Lower leg skin (tissue), 4 donors: Measurements from ENCODE around the gene PYGB. TPM values are rescaled to one million over a fixed set of nuclear protein-coding genes. Genes with fewer than 3 reads are reported as not detected.
"Not testable (repeated sequence)": the region's sequence is repeated elsewhere in the genome, so short reads cannot be mapped to it uniquely, and the experiment has no call there.

ENCODE experiments used
- DNase-seq, 2 donors: peaks; one replicate each; pipeline ENCODE4 v3.0.0-alpha.2; 2019; ENCODE audit warnings: low spot score in 2 of 2
- H3K4me3 ChIP-seq: fragments of 200-600 bp; sonication (generic); 2 replicates; pipeline ENCODE4 v1.5.1; 2017; ENCODE audit warnings: mild to moderate bottlenecking, low read depth; ENCODE audit not compliant: poor library complexity, severe bottlenecking
- POLR2A ChIP-seq, 2 donors: fragments of 450-650 bp; IDR thresholded peaks; one replicate each; pipeline ENCODE4 v1.6.1; 2016 to 2017; ENCODE audit warnings: antibody characterized with exemption in 2 of 2, mild to moderate bottlenecking in 1 of 2, moderate library complexity in 1 of 2
- WGBS, 2 donors: methylation state at CpG; one replicate each; pipeline ENCODE4 v1.1.5; 2018; 5-methylcytosine and 5-hydroxymethylcytosine counted together
- intact Hi-C: fragments of 100-400 bp; cut with DNase I; formaldehyde crosslinking; loops from one replicate; pipeline ENCODE4 v1.15.0; 2023; ENCODE audit warnings: low total_unique reads
- total RNA-seq, 4 donors: library from RNA; depleted of rRNA; stranded (reverse); fragments of >200 nt; gene quantifications; one replicate each; pipeline ENCODE4 v1.1.0, GENCODE V29; 2016
- TF ChIP-seq, protein P1 (sequence below), 3 donors: fragments of 450-650 bp; IDR thresholded peaks; one replicate each; pipeline ENCODE4 v1.5.1; 2016; ENCODE audit warnings: antibody characterized with exemption in 3 of 3, mild to moderate bottlenecking in 3 of 3, moderate library complexity in 2 of 3

The PYGB gene
- total RNA-seq, 4 donors from 2014 or later: 99.0 to 308 (median 194) TPM

GRCh38 chr20:25310921-25311728 is 63.2 kb downstream of the PYGB start:
- no peak overlapping the region for H3K4me3 ChIP-seq
- intact Hi-C loops: no loop called here
- TF ChIP-seq, protein P1, sequence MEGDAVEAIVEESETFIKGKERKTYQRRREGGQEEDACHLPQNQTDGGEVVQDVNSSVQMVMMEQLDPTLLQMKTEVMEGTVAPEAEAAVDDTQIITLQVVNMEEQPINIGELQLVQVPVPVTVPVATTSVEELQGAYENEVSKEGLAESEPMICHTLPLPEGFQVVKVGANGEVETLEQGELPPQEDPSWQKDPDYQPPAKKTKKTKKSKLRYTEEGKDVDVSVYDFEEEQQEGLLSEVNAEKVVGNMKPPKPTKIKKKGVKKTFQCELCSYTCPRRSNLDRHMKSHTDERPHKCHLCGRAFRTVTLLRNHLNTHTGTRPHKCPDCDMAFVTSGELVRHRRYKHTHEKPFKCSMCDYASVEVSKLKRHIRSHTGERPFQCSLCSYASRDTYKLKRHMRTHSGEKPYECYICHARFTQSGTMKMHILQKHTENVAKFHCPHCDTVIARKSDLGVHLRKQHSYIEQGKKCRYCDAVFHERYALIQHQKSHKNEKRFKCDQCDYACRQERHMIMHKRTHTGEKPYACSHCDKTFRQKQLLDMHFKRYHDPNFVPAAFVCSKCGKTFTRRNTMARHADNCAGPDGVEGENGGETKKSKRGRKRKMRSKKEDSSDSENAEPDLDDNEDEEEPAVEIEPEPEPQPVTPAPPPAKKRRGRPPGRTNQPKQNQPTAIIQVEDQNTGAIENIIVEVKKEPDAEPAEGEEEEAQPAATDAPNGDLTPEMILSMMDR (IDR thresholded peaks at IDR 0.05): no peak
- TF ChIP-seq POLR2A (IDR thresholded peaks at IDR 0.05): no peak
- DNase-seq: peak in 1 of 2 donors; percentile 82
- 54 to 62% methylated on average over 6 of the region's 6 CpGs for WGBS, 2 donors

DNA sequence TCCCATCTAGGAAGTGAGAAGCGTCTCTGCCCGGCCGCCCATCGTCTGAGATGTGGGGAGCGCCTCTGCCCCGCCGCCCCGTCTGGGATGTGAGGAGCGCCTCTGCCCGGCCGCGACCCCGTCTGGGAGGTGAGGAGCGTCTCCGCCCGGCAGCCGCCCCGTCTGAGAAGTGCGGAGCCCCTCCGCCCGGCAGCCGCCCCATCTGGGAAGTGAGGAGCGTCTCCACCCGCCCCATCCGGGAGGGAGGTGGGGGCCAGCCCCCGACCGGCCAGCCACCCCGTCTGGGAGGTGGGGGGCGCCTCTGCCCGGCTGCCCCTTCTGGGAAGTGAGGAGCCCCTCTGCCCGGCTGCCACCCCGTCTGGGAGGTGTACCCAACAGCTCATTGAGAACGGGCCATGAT is 64.8 kb downstream of the PYGB start:
- DNase-seq: peak in 1 of 2 donors; percentile 61
- H3K4me3 ChIP-seq, intact Hi-C loops: not testable (repeated sequence)
- WGBS, 2 donors: 95 to 96% methylated on average over 22 to 28 of the region's 33 CpGs

GRCh38 chr20:25313593-25313992 is 65.7 kb downstream of the PYGB start:
- intact Hi-C loops: no loop called here
- no peak overlapping the region for H3K4me3 ChIP-seq
- no peak for DNase-seq
- TF ChIP-seq, protein P1 (IDR thresholded peaks at IDR 0.05): no peak
- TF ChIP-seq POLR2A (IDR thresholded peaks at IDR 0.05): no peak
- WGBS, 2 donors: 84 to 95% methylated on average over 2 of the region's 2 CpGs

- 91 to 93% methylated on average over 17 of the region's 17 CpGs for WGBS, 2 donors
- TF ChIP-seq, protein P1 (IDR thresholded peaks at IDR 0.05): no peak
- TF ChIP-seq POLR2A (IDR thresholded peaks at IDR 0.05): no peak
- intact Hi-C loops: no loop called here
- peak in 1 of 2 donors; percentile 75 for DNase-seq
- no peak overlapping the region for H3K4me3 ChIP-seq
These were observed 66.9 kb downstream of the PYGB start for GRCh38 chr20:25314497-25315417.

DNA sequence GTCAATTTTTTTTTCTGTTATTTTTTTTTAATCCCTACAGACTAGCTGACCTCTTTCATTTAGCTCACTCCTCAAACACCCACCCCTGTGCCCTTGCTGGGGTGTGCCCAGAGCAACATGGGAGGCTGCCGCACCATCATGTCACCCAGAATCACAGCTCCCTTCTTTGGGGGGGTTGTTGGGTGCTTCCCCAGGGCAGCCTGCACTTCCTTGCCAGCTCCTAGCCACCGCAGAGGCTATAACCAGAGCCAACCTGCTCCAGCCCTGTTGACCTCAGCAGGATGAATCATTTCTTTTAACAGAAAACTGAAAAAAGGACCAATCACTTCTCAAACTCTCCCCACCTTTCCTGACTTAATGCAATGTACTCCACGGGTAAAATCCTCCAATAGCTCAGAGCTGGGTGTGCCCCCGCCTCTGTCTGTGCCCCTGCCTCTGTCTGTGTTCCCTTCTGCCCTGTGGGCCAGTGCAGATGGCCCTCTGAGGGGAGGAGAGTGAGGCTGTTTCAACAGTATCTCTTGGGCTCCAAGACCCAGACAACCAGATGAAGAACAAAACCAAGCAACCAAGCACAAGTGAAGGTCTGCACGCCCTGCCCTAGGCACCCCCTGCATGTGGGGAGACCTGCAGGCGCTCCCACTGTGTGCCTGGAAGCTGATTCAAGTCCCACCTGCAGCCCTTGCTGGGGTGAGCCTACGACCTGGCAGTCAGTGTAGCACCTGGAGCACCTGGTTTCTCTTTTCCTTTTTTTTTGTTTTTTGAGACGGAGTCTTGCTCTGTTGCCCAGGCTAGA is 67.7 kb downstream of the PYGB start:
- WGBS, 2 donors: 83 to 87% methylated on average over 8 of the region's 8 CpGs
- H3K4me3 ChIP-seq: no peak overlapping the region
- intact Hi-C loops: no loop called here
- peak in 1 of 2 donors; percentile 68 for DNase-seq
- TF ChIP-seq, protein P1 (IDR thresholded peaks at IDR 0.05): no peak
